ENCODE results near the gene FLT3LG. TPM values are rescaled to one million over a fixed set of nuclear protein-coding genes. Genes with fewer than 3 reads are reported as not detected.

Gene FLT3LG
- total RNA-seq, 1 donor from 2014 or later, result 13.1 TPM

- DNase-seq, result no peak
- no peak overlapping the region for H3K4me3 Mint-ChIP-seq (ENCODE audit: unreplicated experiment)
- H3K27ac Mint-ChIP-seq (ENCODE audit: unreplicated experiment), result no peak overlapping the region
- peaks cover 2% of the 10 kb centered on the region for H3K27me3 Mint-ChIP-seq (ENCODE audit: unreplicated experiment)
- H3K36me3 Mint-ChIP-seq (ENCODE audit: unreplicated experiment), result no peaks in the 10 kb centered on the region
- no peak for TF ChIP-seq CTCF (IDR thresholded peaks at IDR 0.05; ENCODE audit: partially characterized antibody, unreplicated experiment)
- H3K4me1 Mint-ChIP-seq (ENCODE audit: low read depth, unreplicated experiment), result no peaks in the 10 kb centered on the region
- peaks cover 2% of the 10 kb centered on the region for H3K9me3 Mint-ChIP-seq (ENCODE audit: unreplicated experiment)
These were observed 7.1 kb downstream of the FLT3LG start for GRCh38 chr19:49481020-49481683.

GRCh38 chr19:49486232-49486631 lies 12.2 kb downstream of the FLT3LG start:
- TF ChIP-seq CTCF (IDR thresholded peaks at IDR 0.05; ENCODE audit: partially characterized antibody, unreplicated experiment), result no peak
- H3K27ac Mint-ChIP-seq (ENCODE audit: unreplicated experiment), result peak overlapping the region; percentile 64
- no peak for DNase-seq
- H3K4me1 Mint-ChIP-seq (ENCODE audit: low read depth, unreplicated experiment), result peaks cover 4% of the 10 kb centered on the region
- no peaks in the 10 kb centered on the region for H3K36me3 Mint-ChIP-seq (ENCODE audit: unreplicated experiment)
- H3K4me3 Mint-ChIP-seq (ENCODE audit: unreplicated experiment), result peak overlapping the region; percentile 25
- H3K9me3 Mint-ChIP-seq (ENCODE audit: unreplicated experiment), result peaks cover 21% of the 10 kb centered on the region
- H3K27me3 Mint-ChIP-seq (ENCODE audit: unreplicated experiment), result peaks cover 13% of the 10 kb centered on the region

DNA sequence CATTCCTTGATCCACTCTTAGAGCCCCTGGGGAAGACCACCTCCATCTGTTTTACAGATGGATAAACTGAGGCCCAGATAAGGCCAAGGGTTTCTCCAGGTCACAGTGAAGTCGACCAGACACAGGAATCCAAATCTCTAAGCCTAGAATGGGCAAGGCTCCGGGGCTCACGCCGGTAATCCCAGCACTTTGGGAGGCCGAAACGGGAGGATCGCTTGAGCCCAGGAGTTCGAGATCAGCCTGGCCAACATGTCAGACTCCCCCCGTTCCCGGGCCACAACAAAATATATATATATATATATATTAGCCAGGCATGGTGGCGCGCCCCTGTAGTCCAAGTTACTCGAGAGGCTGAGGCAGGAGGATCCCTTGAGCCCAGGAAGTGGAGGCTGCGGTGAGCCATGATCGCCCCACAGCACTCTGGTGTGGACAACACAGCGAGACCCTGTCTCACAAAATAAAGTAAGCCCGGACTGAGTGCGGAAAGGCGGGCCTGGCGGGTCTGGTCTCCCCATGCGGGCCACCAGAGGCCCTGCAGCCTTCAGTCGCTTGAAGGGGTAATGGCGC lies 12.8 kb downstream of the FLT3LG start:
- Mint-ChIP-seq H3K4me3 (ENCODE audit: unreplicated experiment) (peak overlapping the region; percentile 25), H3K4me1 (ENCODE audit: low read depth, unreplicated experiment) (peaks cover 4% of the 10 kb centered on the region), H3K27me3 (ENCODE audit: unreplicated experiment) (peaks cover 13% of the 10 kb centered on the region), H3K9me3 (ENCODE audit: unreplicated experiment) (peaks cover 21% of the 10 kb centered on the region), H3K27ac (ENCODE audit: unreplicated experiment) (no peak overlapping the region), H3K36me3 (ENCODE audit: unreplicated experiment) (no peaks in the 10 kb centered on the region)
- no peak for DNase-seq
- TF ChIP-seq CTCF (IDR thresholded peaks at IDR 0.05; ENCODE audit: partially characterized antibody, unreplicated experiment), result no peak

- peaks cover 21% of the 10 kb centered on the region for H3K9me3 Mint-ChIP-seq (ENCODE audit: unreplicated experiment)
- H3K27me3 Mint-ChIP-seq (ENCODE audit: unreplicated experiment), result peaks cover 13% of the 10 kb centered on the region
- no peak for TF ChIP-seq CTCF (IDR thresholded peaks at IDR 0.05; ENCODE audit: partially characterized antibody, unreplicated experiment)
- peaks cover 4% of the 10 kb centered on the region for H3K4me1 Mint-ChIP-seq (ENCODE audit: low read depth, unreplicated experiment)
- peak; percentile 100 for DNase-seq
- H3K27ac Mint-ChIP-seq (ENCODE audit: unreplicated experiment), result peak within 1 kb of the TSS; percentile 87
- H3K4me3 Mint-ChIP-seq (ENCODE audit: unreplicated experiment), result peak within 1 kb of the TSS; percentile 91
- no peaks in the 10 kb centered on the region for H3K36me3 Mint-ChIP-seq (ENCODE audit: unreplicated experiment)
These were observed 13.4 kb downstream of the FLT3LG start, which contains the start of gene RPL13A for GRCh38 chr19:49487277-49488045. TSS of gene RPL13A (plus strand) at chr19:49487608. CDS start at chr19:49487630, 22 bp downstream.
